Measurements from ENCODE around the gene CSF2. TPM values are rescaled to one million over a fixed set of nuclear protein-coding genes. Genes with fewer than 3 reads are reported as not detected.
"Not testable (repeated sequence)": the region's sequence is repeated elsewhere in the genome, so short reads cannot be mapped to it uniquely, and the experiment has no call there.

Gene CSF2
- total RNA-seq, 2 experiments from 2014 or later = 397 to 412 TPM

GRCh38 chr5:132099905-132100304, 26.3 kb downstream of the CSF2 start:
- ChIA-PET CTCF (interaction anchor here (0.6 to 1.2 kb wide), 9 partner anchors 9 to 632 kb away, joined by 3 to 4 read pairs (median 3); no protein-coding TSS in a partner anchor), POLR2A (interaction anchor here (0.5 kb wide), 1 partner anchor 15 kb away, joined by 3 read pairs; no protein-coding TSS in a partner anchor)

DNA sequence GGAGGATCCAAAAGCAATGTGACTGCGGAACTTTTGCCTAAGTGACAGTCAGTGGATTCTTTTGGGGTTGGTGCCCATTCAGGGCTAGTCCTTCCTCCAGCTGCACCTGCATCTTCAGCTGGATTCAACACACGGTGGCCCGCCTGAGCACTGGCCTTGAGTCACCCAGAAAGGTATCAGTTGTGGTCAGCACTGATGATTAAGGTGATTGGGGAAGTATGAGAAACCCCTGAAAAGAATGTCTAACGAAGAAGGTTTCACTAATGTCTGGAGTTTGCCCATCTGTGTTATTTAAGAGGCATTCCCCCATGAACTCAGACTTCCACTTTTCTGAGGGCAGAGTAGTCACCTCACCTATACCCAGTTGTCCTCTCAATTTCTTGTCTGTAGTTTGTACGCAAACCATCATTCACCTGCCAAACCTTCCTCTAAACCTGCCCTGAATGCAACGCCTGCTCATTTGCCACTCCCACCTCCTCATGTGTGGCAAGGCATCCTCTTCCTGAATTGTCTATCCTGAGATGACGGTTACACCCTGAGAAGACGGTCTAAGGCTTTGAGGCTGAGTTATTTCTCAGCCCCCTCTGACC, 27.2 kb downstream of the CSF2 start:
- CTCF ChIA-PET = interaction anchor here (0.6 to 1.0 kb wide), 3 partner anchors 33 to 632 kb away, joined by 3 to 4 read pairs (median 3); no protein-coding TSS in a partner anchor
- POLR2A ChIA-PET = no interaction called here

GRCh38 chr5:132101385-132101880, 27.8 kb downstream of the CSF2 start:
- CTCF ChIA-PET = interaction anchor here (1.1 to 1.7 kb wide), 5 partner anchors 9 to 76 kb away, joined by 3 to 8 read pairs (median 4); no protein-coding TSS in a partner anchor

DNA sequence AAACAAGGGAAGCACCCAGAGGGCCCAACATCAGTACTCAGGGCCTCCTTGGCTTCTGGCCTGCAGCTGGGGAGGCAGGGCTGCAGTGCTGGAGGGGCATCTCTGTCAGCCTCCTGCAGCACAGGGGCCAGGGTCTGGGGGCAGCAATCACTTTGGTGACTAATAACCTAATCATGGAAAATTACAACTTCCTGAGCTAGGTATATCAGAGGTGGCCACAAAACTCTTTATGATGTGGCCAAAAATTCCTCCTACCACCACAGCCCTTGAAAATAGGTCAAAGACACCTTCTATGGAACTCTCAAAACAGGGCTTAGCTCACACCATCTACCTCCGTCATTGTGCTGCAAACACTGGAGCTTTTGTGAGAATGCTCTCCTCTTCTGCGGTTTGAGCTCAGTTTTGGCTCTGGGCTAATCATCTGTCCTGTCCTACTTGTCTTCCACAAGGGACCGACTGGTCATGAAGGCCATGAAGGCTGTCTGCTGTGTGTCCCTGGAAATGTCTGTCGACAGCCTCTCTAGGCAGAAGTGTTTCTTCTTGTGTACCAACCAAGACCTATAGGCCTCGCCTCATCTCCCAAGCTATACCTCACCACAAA, 28.6 kb downstream of the CSF2 start:
- CTCF ChIA-PET = interaction anchor here (0.7 to 1.9 kb wide), 8 partner anchors 10 to 78 kb away, joined by 3 to 8 read pairs (median 4); no protein-coding TSS in a partner anchor
- POLR2A ChIA-PET = interaction anchor here (0.7 to 1.6 kb wide), 5 partner anchors 9 to 192 kb away, joined by 3 to 7 read pairs (median 6); partner anchors contain the start of genes CSF2 and SLC22A4

More at GRCh38 chr5:132101385-132101880, 27.8 kb downstream of the CSF2 start:
- POLR2A ChIA-PET = interaction anchor here (1.2 to 1.6 kb wide), 3 partner anchors 10 to 28 kb away, joined by 6 to 7 read pairs (median 6); partner anchors contain the start of gene CSF2

GRCh38 chr5:132102944-132103331, 29.3 kb downstream of the CSF2 start:
- ChIA-PET POLR2A (interaction anchor here (1.1 to 1.6 kb wide), 2 partner anchors 8 to 191 kb away, joined by 3 to 7 read pairs; partner anchors contain the start of gene SLC22A4), CTCF (interaction anchor here (1.1 to 1.9 kb wide), 6 partner anchors 11 to 77 kb away, joined by 3 to 8 read pairs (median 4); no protein-coding TSS in a partner anchor)

DNA sequence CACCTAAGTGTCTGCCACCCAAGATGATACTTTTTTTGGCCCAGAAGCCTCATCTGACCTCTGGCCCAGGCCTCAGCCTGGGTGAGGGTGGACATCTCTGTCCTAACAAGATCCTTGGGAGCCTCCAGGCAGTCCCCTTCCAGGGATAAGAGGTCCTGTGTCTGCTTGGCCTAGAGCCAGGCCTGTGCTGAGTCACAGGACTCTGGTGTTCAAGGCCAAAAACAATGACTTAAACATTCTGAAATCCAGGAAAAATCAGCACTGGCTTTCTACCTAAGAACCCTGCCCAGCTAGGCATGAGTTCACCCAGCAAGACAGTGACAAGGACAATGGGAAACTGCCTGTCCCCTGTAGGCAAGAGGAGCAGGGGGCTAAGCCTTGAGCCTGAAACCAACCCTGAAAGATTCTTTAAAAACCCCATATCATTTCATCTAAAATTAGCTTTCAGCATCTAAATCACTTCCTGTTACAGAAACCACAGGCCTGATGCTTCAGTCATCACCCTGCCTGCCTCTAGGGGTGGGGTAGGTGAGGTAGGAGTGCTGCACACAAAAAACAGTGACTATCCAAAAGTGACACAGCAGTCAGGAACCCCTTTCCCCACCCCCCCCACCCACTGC, 29.9 kb downstream of the CSF2 start:
- ChIA-PET POLR2A (no interaction called here), CTCF (interaction anchor here (1.2 to 1.9 kb wide), 2 partner anchors 41 to 77 kb away, joined by 3 to 4 read pairs; no protein-coding TSS in a partner anchor)

- POLR2A ChIA-PET = no interaction called here
- CTCF ChIA-PET = interaction anchor here (1.2 to 1.9 kb wide), 2 partner anchors 41 to 76 kb away, joined by 3 to 4 read pairs; no protein-coding TSS in a partner anchor
These were observed 30.4 kb downstream of the CSF2 start for GRCh38 chr5:132103969-132104391.

DNA sequence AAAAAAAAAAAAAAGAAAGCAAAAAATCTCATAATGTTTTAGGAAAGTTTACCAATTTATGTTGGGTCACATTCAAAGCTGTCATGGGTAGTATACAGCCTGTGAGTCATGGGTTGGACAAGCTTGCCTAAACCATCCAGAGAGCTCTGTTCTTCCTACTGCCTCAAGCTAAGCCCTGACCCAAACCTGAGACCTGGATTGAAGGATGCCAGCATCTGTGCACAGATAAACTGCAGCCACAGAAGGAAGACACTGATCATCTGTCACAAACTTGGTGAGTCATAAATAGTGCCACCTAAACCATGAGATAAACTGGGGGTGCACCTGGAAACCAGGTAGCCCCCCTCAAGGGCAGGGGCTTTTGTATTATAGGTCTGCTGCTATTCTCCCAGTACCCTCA, 31.0 kb downstream of the CSF2 start:
- POLR2A ChIA-PET = interaction anchor here (0.7 kb wide), 1 partner anchor 10 kb away, joined by 10 read pairs; no protein-coding TSS in a partner anchor
- CTCF ChIA-PET = interaction anchor here (1.8 kb wide), 1 partner anchor 22 kb away, joined by 4 read pairs; no protein-coding TSS in a partner anchor

DNA sequence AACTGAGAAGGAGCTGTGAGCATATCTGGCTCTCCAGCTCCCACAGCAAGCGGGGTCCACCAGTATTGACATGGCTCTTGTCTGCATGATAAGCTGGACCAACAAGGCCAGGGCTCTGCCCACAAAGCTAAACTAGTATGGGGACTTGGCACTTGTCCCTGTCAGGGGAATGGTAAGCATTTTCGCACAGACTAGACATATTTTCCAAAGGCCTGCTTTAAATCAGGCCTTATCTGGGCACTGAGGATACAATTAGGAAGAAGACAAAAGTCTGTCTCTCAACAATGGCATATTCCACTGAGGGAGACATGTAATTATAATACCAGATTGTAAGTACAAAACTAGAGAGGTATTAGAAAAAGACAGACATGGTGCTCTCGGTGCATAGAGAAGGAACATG, 32.1 kb downstream of the CSF2 start:
- CTCF ChIA-PET = interaction anchor here (1.1 to 1.8 kb wide), 2 partner anchors 9 to 23 kb away, joined by 4 read pairs; no protein-coding TSS in a partner anchor

DNA sequence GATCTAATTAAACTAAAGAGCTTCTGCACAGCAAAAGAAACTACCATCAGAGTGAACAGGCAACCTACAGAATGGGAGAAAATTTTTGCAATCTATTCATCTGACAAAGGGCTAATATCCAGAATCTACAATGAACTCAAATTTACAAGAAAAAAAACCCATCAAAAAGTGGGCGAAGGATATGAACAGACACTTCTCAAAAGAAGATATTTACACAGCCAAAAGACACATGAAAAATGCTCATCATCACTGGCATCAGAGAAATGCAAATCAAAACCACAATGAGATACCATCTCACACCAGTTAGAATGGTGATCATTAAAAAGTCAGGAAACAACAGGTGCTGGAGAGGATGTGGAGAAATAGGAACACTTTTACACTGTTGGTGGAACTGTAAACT, 34.9 kb downstream of the CSF2 start:
- CTCF ChIA-PET = interaction anchor here (1.5 kb wide), 1 partner anchor 9 kb away, joined by 4 read pairs; no protein-coding TSS in a partner anchor
- POLR2A ChIA-PET = not testable (repeated sequence)

More for the DNA sequence above, 32.1 kb downstream of the CSF2 start:
- POLR2A ChIA-PET = interaction anchor here (0.6 kb wide), 1 partner anchor 299 kb away, joined by 3 read pairs; no protein-coding TSS in a partner anchor

DNA sequence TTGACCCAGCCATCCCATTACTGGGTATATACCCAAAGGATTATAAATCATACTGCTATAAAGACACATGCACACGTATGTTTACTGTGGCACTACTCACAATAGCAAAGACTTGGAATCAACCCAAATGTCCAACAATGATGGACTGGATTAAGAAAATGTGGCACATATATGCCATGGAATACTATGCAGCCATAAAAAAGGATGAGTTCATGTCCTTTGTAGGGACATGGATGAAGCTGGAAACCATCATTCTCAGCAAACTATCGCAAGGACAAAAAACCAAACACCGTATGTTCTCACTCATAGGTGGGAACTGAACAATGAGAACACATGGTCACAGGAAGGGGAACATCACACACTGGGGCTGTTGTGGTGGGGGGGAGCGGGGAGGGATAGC, 35.4 kb downstream of the CSF2 start:
- POLR2A ChIA-PET = not testable (repeated sequence)
- CTCF ChIA-PET = interaction anchor here (1.5 kb wide), 1 partner anchor 10 kb away, joined by 4 read pairs; no protein-coding TSS in a partner anchor

DNA sequence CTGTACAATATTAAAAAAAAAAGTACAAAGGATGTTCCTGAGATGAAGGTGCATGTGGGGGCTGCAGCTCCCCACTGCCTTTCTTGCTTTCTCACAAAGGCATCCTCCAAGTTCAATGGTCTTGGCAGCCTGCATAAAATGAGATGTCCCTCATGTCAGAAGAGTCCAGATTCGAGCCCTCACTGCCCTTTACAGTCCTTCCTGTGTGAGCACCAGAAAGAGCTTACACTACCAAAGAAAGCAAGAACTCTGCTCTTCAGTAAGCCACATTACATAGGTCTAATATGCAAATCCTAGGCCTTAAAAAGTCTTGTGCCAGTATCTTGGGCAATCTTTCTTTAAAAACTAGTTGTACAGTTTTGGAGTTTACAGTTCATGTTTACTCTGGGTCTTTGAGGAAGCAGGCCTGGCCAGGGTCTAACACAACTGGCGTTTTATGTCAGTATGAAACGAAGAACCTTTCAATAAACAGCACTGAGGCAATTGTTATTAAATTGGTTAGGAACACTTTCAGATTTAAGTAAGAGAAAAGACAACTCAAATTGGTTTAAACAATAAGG, 36.0 kb downstream of the CSF2 start:
- CTCF ChIA-PET = interaction anchor here (1.5 to 1.6 kb wide), 2 partner anchors 10 to 16 kb away, joined by 4 read pairs; no protein-coding TSS in a partner anchor
- POLR2A ChIA-PET = interaction anchor here (0.7 kb wide), 1 partner anchor 328 kb away, joined by 3 read pairs; no protein-coding TSS in a partner anchor

- ChIA-PET CTCF (interaction anchor here (1.1 to 1.6 kb wide), 3 partner anchors 11 to 47 kb away, joined by 4 read pairs; no protein-coding TSS in a partner anchor), POLR2A (interaction anchor here (1.5 kb wide), 1 partner anchor 8 kb away, joined by 7 read pairs; no protein-coding TSS in a partner anchor)
These were observed 36.6 kb downstream of the CSF2 start for GRCh38 chr5:132110195-132110594.

- POLR2A ChIA-PET = interaction anchor here (1.5 kb wide), 1 partner anchor 9 kb away, joined by 7 read pairs; no protein-coding TSS in a partner anchor
- CTCF ChIA-PET = interaction anchor here (1.1 to 1.6 kb wide), 2 partner anchors 18 to 48 kb away, joined by 4 read pairs; no protein-coding TSS in a partner anchor
These were observed 37.3 kb downstream of the CSF2 start for GRCh38 chr5:132110930-132111329.

DNA sequence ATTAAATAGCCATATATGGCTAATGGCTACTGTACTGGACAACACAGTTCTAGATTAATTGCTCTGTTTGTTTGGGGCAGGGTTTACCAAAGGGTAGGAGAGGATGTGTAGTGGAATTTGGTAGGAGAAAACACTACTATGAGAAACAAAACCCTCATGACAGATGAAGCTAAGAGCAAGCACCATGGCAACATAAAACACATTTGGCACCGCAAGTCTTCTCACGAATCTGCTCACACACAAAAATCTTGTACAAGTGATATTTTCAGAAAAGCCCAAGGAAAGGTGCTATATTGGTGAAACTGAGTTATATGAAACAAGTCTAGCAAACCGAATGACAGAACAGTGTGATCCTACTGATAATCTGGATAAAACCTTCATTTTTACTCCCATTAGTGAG, 38.5 kb downstream of the CSF2 start:
- POLR2A ChIA-PET = no interaction called here
- CTCF ChIA-PET = no interaction called here

- ChIA-PET POLR2A (interaction anchor here (0.6 to 1.5 kb wide), 4 partner anchors 10 to 134 kb away, joined by 3 to 10 read pairs (median 6); no protein-coding TSS in a partner anchor), CTCF (interaction anchor here (0.7 to 2.3 kb wide), 7 partner anchors 9 to 51 kb away, joined by 3 to 8 read pairs (median 4); no protein-coding TSS in a partner anchor)
These were observed 40.8 kb downstream of the CSF2 start for GRCh38 chr5:132114150-132115121.

DNA sequence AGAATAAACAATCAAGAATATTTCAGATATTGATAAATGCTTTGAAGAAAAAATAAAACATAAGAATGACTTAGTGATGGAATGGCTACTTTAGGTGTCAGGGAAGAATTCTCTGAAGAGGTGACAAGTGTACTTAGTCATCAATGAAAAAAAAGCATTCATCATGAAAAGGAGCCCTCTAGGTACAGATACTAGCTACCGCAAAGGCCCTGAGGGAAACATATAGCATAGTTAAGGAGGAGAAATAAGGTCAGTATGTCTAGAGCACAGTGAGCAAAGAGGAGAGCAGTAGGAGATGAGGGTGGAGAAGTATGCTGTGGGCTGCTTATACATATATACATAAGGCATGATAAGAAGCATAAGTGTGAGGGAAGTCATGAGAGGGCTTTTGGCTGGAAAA, 41.8 kb downstream of the CSF2 start:
- POLR2A ChIA-PET = interaction anchor here (1.5 kb wide), 1 partner anchor 13 kb away, joined by 6 read pairs; no protein-coding TSS in a partner anchor
- CTCF ChIA-PET = interaction anchor here (0.7 to 2.3 kb wide), 4 partner anchors 10 to 52 kb away, joined by 4 to 8 read pairs (median 4); no protein-coding TSS in a partner anchor

Data from activated CD8-positive, alpha-beta memory T cell treated with anti-CD3 and anti-CD28 coated beads for 36 hours (primary cell).